Kidney (tissue), 14 donors: ENCODE results near the gene NRG3. TPM values are rescaled to one million over a fixed set of nuclear protein-coding genes. Genes with fewer than 3 reads are reported as not detected.

ENCODE experiments used
- DNase-seq, 5 donors: peaks; one replicate each; pipeline ENCODE4 v3.0.0-alpha.2; 2013 to 2020
- FAIRE-seq: peaks from 2 replicates; lab custom pipeline; 2012; peaks lifted over from hg19 to GRCh38; lab: Jason Lieb, UNC
- H3K27ac ChIP-seq, 2 donors: one replicate each; pipeline ENCODE4 v1.7.0; 2013; ENCODE audit warnings: low read depth in 2 of 2, low read length in 2 of 2, inconsistent platforms in 1 of 2
- H3K27me3 ChIP-seq: one replicate; pipeline ENCODE4 v1.7.1; 2013; ENCODE audit warnings: low read length, inconsistent platforms; ENCODE audit not compliant: control insufficient read depth, insufficient read depth
- H3K36me3 ChIP-seq, 3 donors: one replicate each; pipeline versions ENCODE4 v1.7.0 to v1.7.1; 2013; ENCODE audit warnings: low read length in 3 of 3, control low read depth in 1 of 3, inconsistent platforms in 1 of 3; ENCODE audit not compliant: insufficient read depth in 3 of 3, control insufficient read depth in 2 of 3
- H3K4me1 ChIP-seq, 3 donors: one replicate each; pipeline versions ENCODE4 v1.7.0 to v1.7.1; 2013; ENCODE audit warnings: low read length in 3 of 3, inconsistent platforms in 1 of 3, low read depth in 1 of 3; ENCODE audit not compliant: control insufficient read depth in 2 of 3, insufficient read depth in 2 of 3
- H3K4me3 ChIP-seq, 3 donors: one replicate each; pipeline versions ENCODE4 v1.7.0 to v1.8.1; 2013; ENCODE audit warnings: low read length in 3 of 3, control low read depth in 1 of 3, inconsistent platforms in 1 of 3
- H3K9ac ChIP-seq, 3 donors: one replicate each; pipeline versions ENCODE4 v1.7.0 to v1.7.1; 2013; ENCODE audit warnings: low read length in 3 of 3, control low read depth in 1 of 3, inconsistent platforms in 1 of 3
- H3K9me3 ChIP-seq, 3 donors: one replicate each; pipeline versions ENCODE4 v1.7.0 to v1.7.1; 2013; ENCODE audit warnings: low read length in 3 of 3, control low read depth in 1 of 3, inconsistent platforms in 1 of 3; ENCODE audit not compliant: control insufficient read depth in 2 of 3, insufficient read depth in 1 of 3
- CTCF ChIP-seq: IDR thresholded peaks from 3 replicates; pipeline ENCODE4 v1.5.1; 2012; ENCODE audit warnings: mild to moderate bottlenecking, moderate library complexity, borderline replicate concordance; ENCODE audit not compliant: insufficient read depth; ENCODE audit errors: extremely low read depth
- intact Hi-C: fragments of 100-400 bp; cut with DNase I; formaldehyde crosslinking; loops from one replicate; pipeline ENCODE4 v1.11.1; 2022
- polyA plus RNA-seq: library from polyadenylated mRNA; stranded (reverse); fragments of 350-450 nt; fragmentation: Illumina TruSeq; extraction: RNeasy Lipid Tissue Mini Kit (QIAGEN cat#74804); gene quantifications from one replicate; pipeline ENCODE4 v1.2.3, GENCODE V29; 2014; ENCODE audit warnings: low read depth, low replicate concordance; ENCODE audit not compliant: insufficient read depth
- total RNA-seq: library from RNA; stranded (reverse); fragmentation: NEBNext Ultra II Directional; extraction: Animal tissue kit (Norgen Biotek cat#: 25700); gene quantifications from one replicate; pipeline ENCODE4 v1.2.1, GENCODE V29; 2021
- donor health status: control.
- donor health status: control.
- donor health status: control.
- donor health status: control.
- donor health status: control.
- donor health status: DM: yes; HTN: yes; CAD: no.
- donor health status: Normal renal cell carcinoma (clear cell type).

The NRG3 gene
- total and polyA plus RNA-seq, 2 donors from 2014 or later = 0.62 to 5.4 TPM

- FAIRE-seq (no peak), DNase-seq (no peak)
- no peak for TF ChIP-seq CTCF
- Histone ChIP-seq H3K27ac (no peak overlapping the region), H3K4me1 (no peaks in the 10 kb centered on the region), H3K36me3 (no peaks in the 10 kb centered on the region), H3K9me3 (no peaks in the 10 kb centered on the region), H3K4me3 (no peak overlapping the region), H3K27me3 (no peaks in the 10 kb centered on the region), H3K9ac (no peak overlapping the region)
- intact Hi-C loops = no loop called here
These were observed 1132.5 kb downstream of the NRG3 start for GRCh38 chr10:83007510-83007909.

GRCh38 chr10:83012866-83013265 is 1137.9 kb downstream of the NRG3 start:
- H3K27me3 ChIP-seq = no peaks in the 10 kb centered on the region
- TF ChIP-seq CTCF = no peak
- H3K9me3 ChIP-seq = no peaks in the 10 kb centered on the region
- H3K9ac ChIP-seq = no peak overlapping the region
- intact Hi-C loops = no loop called here
- FAIRE-seq (no peak), DNase-seq (no peak)
- no peaks in the 10 kb centered on the region for H3K4me1 ChIP-seq
- no peak overlapping the region for H3K27ac ChIP-seq
- no peaks in the 10 kb centered on the region for H3K36me3 ChIP-seq
- H3K4me3 ChIP-seq = no peak overlapping the region

GRCh38 chr10:83017076-83017867 is 1142.3 kb downstream of the NRG3 start:
- DNase-seq (no peak), FAIRE-seq (no peak)
- Histone ChIP-seq H3K36me3 (no peaks in the 10 kb centered on the region), H3K9me3 (no peaks in the 10 kb centered on the region), H3K27me3 (no peaks in the 10 kb centered on the region), H3K27ac (no peak overlapping the region), H3K4me3 (no peak overlapping the region), H3K4me1 (no peaks in the 10 kb centered on the region), H3K9ac (no peak overlapping the region)
- intact Hi-C loops = no loop called here
- TF ChIP-seq CTCF = no peak
